GM12872 (cell line): ENCODE results near the gene ESR1.

Experiments
- TF ChIP-seq, protein P1 (sequence below): IDR thresholded peaks from 3 replicates; pipeline ENCODE4 v1.5.1; 2011; ENCODE audit warnings: low read depth, mild to moderate bottlenecking, low read length, moderate library complexity; ENCODE audit not compliant: insufficient read depth

The ESR1 gene

DNA sequence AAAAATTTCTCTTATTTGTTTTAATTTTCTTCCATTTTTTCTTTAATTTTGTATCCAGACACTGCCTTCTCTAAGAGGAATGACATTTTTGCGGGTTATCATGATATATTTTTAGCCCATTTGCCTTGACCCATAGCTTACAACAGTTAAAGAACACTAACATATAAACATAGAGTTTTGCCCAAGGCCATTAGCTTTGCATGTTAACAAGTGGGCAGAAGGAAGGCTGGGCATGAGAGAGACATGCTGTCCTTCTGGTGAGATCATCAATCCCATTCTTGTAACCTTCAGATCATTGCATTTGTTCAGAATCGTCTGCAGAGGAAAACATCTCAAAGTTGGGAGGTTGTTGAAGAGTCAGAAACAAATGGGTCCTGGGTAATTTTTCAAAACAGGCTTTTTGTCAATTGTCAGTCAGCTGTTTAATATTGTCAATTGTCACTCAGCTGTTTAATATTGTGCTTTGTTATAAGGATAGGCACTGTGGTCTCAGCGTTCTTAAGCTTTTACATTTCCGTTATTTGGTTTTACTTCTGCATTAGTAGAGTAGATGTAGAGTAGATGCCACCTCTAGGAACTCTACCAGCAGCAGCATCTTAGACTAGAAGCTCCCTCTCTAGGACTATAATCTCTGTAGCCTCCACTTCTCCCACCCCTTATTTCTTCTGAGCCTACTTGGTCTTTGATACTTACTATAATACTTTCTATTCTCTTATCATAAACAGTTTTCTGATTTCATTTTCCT, 243.1 kb downstream of the ESR1 start:
- TF ChIP-seq, protein P1, sequence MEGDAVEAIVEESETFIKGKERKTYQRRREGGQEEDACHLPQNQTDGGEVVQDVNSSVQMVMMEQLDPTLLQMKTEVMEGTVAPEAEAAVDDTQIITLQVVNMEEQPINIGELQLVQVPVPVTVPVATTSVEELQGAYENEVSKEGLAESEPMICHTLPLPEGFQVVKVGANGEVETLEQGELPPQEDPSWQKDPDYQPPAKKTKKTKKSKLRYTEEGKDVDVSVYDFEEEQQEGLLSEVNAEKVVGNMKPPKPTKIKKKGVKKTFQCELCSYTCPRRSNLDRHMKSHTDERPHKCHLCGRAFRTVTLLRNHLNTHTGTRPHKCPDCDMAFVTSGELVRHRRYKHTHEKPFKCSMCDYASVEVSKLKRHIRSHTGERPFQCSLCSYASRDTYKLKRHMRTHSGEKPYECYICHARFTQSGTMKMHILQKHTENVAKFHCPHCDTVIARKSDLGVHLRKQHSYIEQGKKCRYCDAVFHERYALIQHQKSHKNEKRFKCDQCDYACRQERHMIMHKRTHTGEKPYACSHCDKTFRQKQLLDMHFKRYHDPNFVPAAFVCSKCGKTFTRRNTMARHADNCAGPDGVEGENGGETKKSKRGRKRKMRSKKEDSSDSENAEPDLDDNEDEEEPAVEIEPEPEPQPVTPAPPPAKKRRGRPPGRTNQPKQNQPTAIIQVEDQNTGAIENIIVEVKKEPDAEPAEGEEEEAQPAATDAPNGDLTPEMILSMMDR = no peak

DNA sequence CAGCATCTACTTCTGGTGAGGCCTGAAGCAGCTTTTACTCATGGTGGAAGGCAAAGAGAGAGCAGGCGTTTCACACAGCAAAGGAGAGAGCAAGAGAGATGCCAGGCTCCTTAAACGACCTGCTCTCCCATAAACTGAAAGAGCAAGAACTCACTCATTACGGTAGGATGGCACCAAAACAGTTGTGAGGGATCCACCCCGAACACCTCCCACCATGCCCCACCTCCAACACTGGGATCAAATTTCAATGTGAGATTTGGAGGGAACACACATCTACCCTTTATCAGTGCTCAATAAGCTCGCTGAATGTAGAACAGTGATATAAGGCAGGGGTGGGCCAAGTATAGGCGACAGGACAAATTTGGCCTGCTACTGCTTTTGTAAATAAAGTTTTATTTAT, 244.6 kb downstream of the ESR1 start:
- TF ChIP-seq, protein P1 = no peak

DNA sequence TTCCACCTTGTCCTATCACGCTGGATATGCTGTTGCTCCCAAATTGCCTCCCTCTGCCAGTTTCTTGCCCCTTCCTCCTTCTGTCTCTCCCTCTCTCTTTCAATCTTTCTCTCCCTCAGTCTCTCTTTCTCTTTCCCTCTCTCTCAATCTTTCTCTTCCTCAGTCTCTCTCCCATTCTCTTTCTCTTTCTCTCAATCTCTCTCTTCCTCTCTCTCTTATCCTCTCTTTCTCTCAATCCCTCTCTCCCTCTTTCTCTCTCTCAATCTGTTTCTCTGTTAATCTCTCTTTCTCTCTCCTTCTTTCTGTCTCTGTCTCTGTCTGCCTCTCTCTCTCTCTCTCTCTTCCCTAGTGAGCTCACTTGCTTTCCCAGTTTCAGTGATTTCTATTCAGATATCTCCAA, 245.8 kb downstream of the ESR1 start:
- TF ChIP-seq, protein P1 = no peak

DNA sequence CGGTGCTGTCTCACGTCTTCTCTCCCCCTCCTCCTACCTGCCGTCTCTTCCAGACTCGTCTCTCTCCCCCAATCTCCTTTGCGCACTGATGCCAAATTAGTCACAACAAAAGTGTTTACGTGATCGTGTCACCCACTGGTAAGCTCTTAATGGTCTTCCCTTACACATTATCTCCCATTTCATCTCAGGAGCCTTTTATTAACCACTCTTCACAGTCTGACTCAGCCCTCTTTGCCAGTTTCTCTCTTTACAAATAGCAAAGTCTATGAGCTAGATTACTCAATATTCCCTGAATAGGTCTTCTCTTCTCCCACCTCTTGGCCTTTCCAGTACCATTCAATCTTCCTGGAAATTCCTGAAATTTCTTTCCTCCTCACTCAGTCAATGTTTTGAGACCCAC, 247.0 kb downstream of the ESR1 start:
- TF ChIP-seq, protein P1 = no peak

DNA sequence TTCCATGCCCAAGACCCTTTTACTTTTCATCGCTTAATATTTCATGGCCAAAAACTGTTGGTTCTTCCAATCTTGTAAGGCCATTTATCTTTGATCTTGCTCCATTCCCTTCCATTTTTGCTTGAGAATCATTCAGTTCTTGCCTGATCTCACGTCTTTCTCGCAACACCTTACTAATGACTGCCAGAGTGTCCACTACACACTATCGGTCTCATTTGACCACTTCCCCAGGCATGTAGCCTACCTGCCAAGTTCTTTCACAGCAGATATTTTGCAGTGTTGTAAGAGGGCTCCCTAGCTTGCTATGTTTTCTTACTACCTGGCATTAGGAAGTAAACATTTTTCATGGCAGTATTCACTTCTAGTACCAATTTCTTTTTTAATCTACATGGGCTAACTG, 248.0 kb downstream of the ESR1 start:
- TF ChIP-seq, protein P1 = no peak

DNA sequence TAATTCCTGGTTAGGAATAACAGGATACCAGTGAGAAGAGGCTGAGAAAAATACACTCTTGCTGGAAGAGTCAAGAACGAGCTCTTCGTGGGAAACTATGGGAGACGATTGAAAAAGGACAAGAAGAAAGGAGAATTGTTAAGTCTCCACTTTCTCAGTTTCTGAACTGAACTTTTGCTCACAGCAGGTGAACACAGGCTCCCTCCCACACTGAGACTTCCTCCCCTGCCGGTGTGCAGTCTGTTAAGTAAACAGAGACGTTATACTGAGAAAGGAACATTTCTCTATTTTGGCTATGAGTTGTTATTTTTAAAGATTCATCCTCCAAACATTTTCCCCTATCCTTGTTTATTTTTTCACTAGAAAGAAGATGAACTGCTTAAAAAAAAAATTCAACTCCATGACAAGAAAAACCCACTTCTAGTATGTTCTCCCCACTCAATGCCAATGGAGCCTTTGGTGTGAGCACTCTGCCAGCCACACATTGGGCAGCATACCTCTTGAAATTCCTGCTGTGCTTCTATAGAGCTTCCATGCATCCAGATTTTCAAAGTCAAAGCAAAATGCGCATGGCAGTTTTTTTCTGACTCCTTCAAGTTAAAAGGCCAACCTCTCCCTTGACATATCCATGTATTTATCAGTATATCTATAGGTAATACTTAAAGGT, 250.5 kb downstream of the ESR1 start:
- TF ChIP-seq, protein P1 = no peak

DNA sequence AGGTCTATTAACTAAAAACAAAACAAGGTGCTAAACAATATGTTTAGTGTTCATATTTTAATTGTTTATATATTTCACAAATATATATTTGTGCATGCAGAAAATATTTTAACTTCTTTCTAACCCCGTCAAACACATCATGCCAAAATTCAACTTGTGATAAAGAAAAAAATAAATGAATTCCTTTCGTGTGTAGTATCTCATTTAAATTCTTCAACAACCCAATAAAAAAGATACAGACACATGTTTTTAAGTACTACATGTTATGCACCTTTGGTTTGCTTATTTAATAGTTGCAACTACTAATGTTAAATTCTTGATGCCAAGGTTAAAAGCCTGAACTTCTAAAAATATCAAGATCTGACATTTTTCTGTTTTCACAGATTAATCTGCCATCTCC, 252.4 kb downstream of the ESR1 start:
- TF ChIP-seq, protein P1 = no peak
